ENCODE results near the gene NRIP1. TPM values are rescaled to one million over a fixed set of nuclear protein-coding genes. Genes with fewer than 3 reads are reported as not detected.

NRIP1 gene
- total and polyA plus RNA-seq, 2 donors from 2014 or later, result 7.4 to 60.4 TPM

DNA sequence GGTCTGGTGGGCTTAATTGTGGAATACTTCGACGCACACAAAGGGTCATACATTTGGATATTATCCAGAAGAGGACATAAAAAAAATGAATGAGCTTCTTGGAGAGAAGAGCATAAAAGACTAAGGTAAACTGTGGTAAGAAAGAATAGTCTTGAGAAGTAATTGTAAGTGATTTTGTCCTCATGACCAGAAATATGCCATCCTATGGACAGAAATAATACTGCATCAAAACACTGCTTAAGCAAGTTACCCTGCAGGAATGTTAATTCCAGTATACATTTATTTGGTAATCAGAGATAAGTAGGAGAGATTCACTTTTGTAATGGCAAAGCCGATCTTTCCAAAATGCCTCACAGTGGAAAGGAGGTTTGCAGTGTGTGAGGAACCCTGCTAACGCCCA is 111.9 kb downstream of the NRIP1 start:
- TF ChIP-seq, protein P1, sequence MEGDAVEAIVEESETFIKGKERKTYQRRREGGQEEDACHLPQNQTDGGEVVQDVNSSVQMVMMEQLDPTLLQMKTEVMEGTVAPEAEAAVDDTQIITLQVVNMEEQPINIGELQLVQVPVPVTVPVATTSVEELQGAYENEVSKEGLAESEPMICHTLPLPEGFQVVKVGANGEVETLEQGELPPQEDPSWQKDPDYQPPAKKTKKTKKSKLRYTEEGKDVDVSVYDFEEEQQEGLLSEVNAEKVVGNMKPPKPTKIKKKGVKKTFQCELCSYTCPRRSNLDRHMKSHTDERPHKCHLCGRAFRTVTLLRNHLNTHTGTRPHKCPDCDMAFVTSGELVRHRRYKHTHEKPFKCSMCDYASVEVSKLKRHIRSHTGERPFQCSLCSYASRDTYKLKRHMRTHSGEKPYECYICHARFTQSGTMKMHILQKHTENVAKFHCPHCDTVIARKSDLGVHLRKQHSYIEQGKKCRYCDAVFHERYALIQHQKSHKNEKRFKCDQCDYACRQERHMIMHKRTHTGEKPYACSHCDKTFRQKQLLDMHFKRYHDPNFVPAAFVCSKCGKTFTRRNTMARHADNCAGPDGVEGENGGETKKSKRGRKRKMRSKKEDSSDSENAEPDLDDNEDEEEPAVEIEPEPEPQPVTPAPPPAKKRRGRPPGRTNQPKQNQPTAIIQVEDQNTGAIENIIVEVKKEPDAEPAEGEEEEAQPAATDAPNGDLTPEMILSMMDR (IDR thresholded peaks at IDR 0.05; ENCODE audit: borderline replicate concordance, extremely low read depth, insufficient read depth), result peak; percentile 12
- no peak overlapping the region for H3K4me3 ChIP-seq (ENCODE audit: low read length in 3 of 3)
- H3K9ac ChIP-seq (ENCODE audit: low read length in 3 of 3), result no peak overlapping the region
- DNase-seq (no peak), FAIRE-seq (no peak)
- no peaks in the 10 kb centered on the region for H3K36me3 ChIP-seq (ENCODE audit: control insufficient read depth in 2 of 3, insufficient read depth in 3 of 3, low read length in 3 of 3)
- intact Hi-C loops (cut with DNase I), result no loop called here
- H3K4me1 ChIP-seq (ENCODE audit: control insufficient read depth in 2 of 3, insufficient read depth in 2 of 3, low read depth in 1 of 3, low read length in 3 of 3), result no peaks in the 10 kb centered on the region
- no peaks in the 10 kb centered on the region for H3K9me3 ChIP-seq (ENCODE audit: control insufficient read depth in 2 of 3, insufficient read depth in 1 of 3, low read length in 3 of 3)
- no peaks in the 10 kb centered on the region for H3K27me3 ChIP-seq (ENCODE audit: control insufficient read depth, insufficient read depth, low read length)
- no peak overlapping the region for H3K27ac ChIP-seq (ENCODE audit: low read depth in 2 of 2, low read length in 2 of 2)

DNA sequence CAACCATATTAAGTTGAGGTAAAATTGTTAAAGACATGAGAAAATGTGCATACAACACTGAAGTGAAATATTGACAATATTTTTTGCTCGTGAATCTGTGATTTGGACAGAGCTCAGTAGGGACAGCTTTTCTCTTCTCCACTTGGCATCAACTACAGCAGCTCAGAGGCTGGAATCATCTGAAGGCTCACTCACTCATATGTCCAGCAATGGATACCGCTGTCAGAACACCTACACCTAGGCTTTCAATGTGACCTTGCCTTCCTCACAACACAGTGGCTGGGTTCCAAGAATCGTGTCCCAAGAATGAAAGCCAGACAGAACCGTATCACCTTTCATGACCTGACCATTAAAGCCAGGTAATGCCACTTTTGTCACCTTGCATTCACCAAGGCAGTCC is 115.2 kb downstream of the NRIP1 start:
- TF ChIP-seq, protein P1 (IDR thresholded peaks at IDR 0.05; ENCODE audit: borderline replicate concordance, extremely low read depth, insufficient read depth), result no peak

DNA sequence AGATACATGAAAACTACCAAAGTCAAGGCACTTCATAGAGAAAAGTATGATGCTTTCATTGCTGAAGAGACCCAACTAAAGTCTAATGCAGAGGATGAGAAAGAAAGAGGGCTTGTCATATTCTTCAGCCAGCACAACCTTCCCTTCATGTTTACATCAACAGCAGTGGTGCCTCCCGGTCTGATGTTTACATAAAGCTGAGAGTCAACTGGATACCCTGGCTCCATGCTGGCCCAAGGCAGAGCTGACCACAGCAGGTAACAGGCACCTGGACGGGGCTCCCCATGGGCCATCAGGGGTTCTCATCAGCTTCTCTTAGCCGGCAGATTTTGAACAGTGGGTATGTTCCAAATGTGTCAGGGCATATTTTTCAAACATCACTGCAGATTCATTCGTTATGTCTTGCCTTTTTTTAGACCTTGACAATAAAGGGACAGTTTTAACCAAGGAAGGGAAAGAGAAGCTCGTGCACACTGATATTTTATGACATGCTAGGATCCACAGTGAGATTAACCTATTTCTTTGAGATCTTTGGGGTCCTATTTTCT is 117.1 kb downstream of the NRIP1 start:
- Histone ChIP-seq H3K9ac (ENCODE audit: low read length in 3 of 3) (no peak overlapping the region), H3K27me3 (ENCODE audit: control insufficient read depth, insufficient read depth, low read length) (no peaks in the 10 kb centered on the region), H3K27ac (ENCODE audit: low read depth in 2 of 2, low read length in 2 of 2) (no peak overlapping the region), H3K36me3 (ENCODE audit: control insufficient read depth in 2 of 3, insufficient read depth in 3 of 3, low read length in 3 of 3) (no peaks in the 10 kb centered on the region), H3K9me3 (ENCODE audit: control insufficient read depth in 2 of 3, insufficient read depth in 1 of 3, low read length in 3 of 3) (no peaks in the 10 kb centered on the region), H3K4me3 (ENCODE audit: low read length in 3 of 3) (no peak overlapping the region), H3K4me1 (ENCODE audit: control insufficient read depth in 2 of 3, insufficient read depth in 2 of 3, low read depth in 1 of 3, low read length in 3 of 3) (peaks cover 0 to 12% (median 3%) of the 10 kb centered on the region in 3 donors)
- DNase-seq (peak in 1 of 5 donors; percentile 18), FAIRE-seq (no peak)
- intact Hi-C loops (cut with DNase I), result no loop called here
- TF ChIP-seq, protein P1 (IDR thresholded peaks at IDR 0.05; ENCODE audit: borderline replicate concordance, extremely low read depth, insufficient read depth), result no peak

More for the DNA sequence above, 115.2 kb downstream of the NRIP1 start:
- Histone ChIP-seq H3K9ac (ENCODE audit: low read length in 3 of 3) (no peak overlapping the region), H3K4me3 (ENCODE audit: low read length in 3 of 3) (no peak overlapping the region), H3K27ac (ENCODE audit: low read depth in 2 of 2, low read length in 2 of 2) (no peak overlapping the region), H3K9me3 (ENCODE audit: control insufficient read depth in 2 of 3, insufficient read depth in 1 of 3, low read length in 3 of 3) (no peaks in the 10 kb centered on the region), H3K4me1 (ENCODE audit: control insufficient read depth in 2 of 3, insufficient read depth in 2 of 3, low read depth in 1 of 3, low read length in 3 of 3) (no peaks in the 10 kb centered on the region), H3K36me3 (ENCODE audit: control insufficient read depth in 2 of 3, insufficient read depth in 3 of 3, low read length in 3 of 3) (no peaks in the 10 kb centered on the region), H3K27me3 (ENCODE audit: control insufficient read depth, insufficient read depth, low read length) (no peaks in the 10 kb centered on the region)
- DNase-seq, result no peak
- intact Hi-C loops (cut with DNase I), result no loop called here
- FAIRE-seq, result no peak

DNA sequence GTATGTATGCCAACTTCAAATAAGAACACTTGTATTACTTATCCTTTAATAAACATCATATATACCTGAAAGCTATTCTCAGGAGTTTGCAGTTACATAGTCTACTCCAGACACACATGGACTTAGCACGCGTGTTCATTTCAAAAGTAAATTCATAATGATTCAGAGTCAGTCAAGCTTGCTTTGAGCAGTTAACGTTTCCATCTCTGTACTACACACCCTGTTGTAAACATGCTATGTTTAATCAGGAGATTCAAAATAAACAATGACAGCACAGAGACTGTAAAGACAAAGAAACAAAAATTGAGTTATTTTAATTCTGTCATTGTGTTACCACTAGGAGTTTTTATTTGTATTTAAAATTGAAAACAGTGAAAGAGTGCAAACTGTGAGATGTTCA is 119.6 kb downstream of the NRIP1 start:
- TF ChIP-seq, protein P1 (IDR thresholded peaks at IDR 0.05; ENCODE audit: borderline replicate concordance, extremely low read depth, insufficient read depth), result no peak
- Histone ChIP-seq H3K4me1 (ENCODE audit: control insufficient read depth in 2 of 3, insufficient read depth in 2 of 3, low read depth in 1 of 3, low read length in 3 of 3) (peaks cover 0 to 12% (median 3%) of the 10 kb centered on the region in 3 donors), H3K9ac (ENCODE audit: low read length in 3 of 3) (no peak overlapping the region), H3K9me3 (ENCODE audit: control insufficient read depth in 2 of 3, insufficient read depth in 1 of 3, low read length in 3 of 3) (no peaks in the 10 kb centered on the region), H3K36me3 (ENCODE audit: control insufficient read depth in 2 of 3, insufficient read depth in 3 of 3, low read length in 3 of 3) (no peaks in the 10 kb centered on the region), H3K27ac (ENCODE audit: low read depth in 2 of 2, low read length in 2 of 2) (no peak overlapping the region), H3K4me3 (ENCODE audit: low read length in 3 of 3) (no peak overlapping the region), H3K27me3 (ENCODE audit: control insufficient read depth, insufficient read depth, low read length) (no peaks in the 10 kb centered on the region)
- intact Hi-C loops (cut with DNase I), result no loop called here
- DNase-seq, result no peak
- FAIRE-seq, result no peak

Measured in kidney (tissue), 14 donors.